Esophagus squamous epithelium (tissue), 5 donors: ENCODE measurements around the gene SLC7A14. TPM values are rescaled to one million over a fixed set of nuclear protein-coding genes. Genes with fewer than 3 reads are reported as not detected.
A peak's percentile ranks its signal among the peaks of the same experiment; 100 is the strongest.

Source experiments
- DNase-seq: peaks from one replicate; lab custom pipeline; 2025; lab: John Stamatoyannopoulos, UW
- H3K27ac ChIP-seq, 4 donors: fragments of 200-600 bp; sonication (generic); one replicate each; pipeline ENCODE4 v1.5.1; 2016 to 2019; ENCODE audit warnings: mild to moderate bottlenecking in 1 of 4
- H3K27me3 ChIP-seq, 4 donors: fragments of 200-600 bp; sonication (generic); 1 replicate in 3 of 4; 2 replicates in 1 of 4; pipeline versions ENCODE4 v1.5.1 to v1.6.0; 2017 to 2021; ENCODE audit warnings: antibody characterized with exemption in 1 of 4
- H3K36me3 ChIP-seq, 3 donors: fragments of 200-600 bp; sonication (generic); one replicate each; pipeline ENCODE4 v1.5.1; 2016 to 2019
- H3K4me1 ChIP-seq, 3 donors: fragments of 200-600 bp; sonication (generic); one replicate each; pipeline ENCODE4 v1.5.1; 2017 to 2019
- H3K4me3 ChIP-seq, 4 donors: fragments of 200-600 bp; sonication (generic); 1 replicate in 3 of 4; 2 replicates in 1 of 4; pipeline ENCODE4 v1.5.1; 2016 to 2019; ENCODE audit warnings: mild to moderate bottlenecking in 2 of 4, moderate library complexity in 1 of 4
- H3K9me3 ChIP-seq, 3 donors: fragments of 200-600 bp; sonication (generic); one replicate each; pipeline ENCODE4 v1.5.1; 2016 to 2019
- CTCF ChIP-seq, 6 experiments: fragments of 450-650 bp in 4 of 6; fragments of 200-600 bp in 2 of 6; sonication (generic) in 2 of 6; IDR thresholded peaks; one replicate each; pipeline ENCODE4 v1.5.1; 2016 to 2019; ENCODE audit warnings: antibody characterized with exemption in 6 of 6, mild to moderate bottlenecking in 4 of 6, moderate library complexity in 4 of 6
- POLR2A ChIP-seq, 4 donors: fragments of 450-650 bp; IDR thresholded peaks; one replicate each; pipeline ENCODE4 v1.6.1; 2017; ENCODE audit warnings: antibody characterized with exemption in 4 of 4, mild to moderate bottlenecking in 4 of 4, moderate library complexity in 3 of 4
- WGBS, 2 donors: methylation state at CpG; one replicate each; pipeline ENCODE4 v1.1.5; 2018; 5-methylcytosine and 5-hydroxymethylcytosine counted together
- intact Hi-C: fragments of 100-400 bp; cut with DNase I; formaldehyde crosslinking; loops from one replicate; pipeline ENCODE4 v1.15.0; 2022
- total RNA-seq, 4 donors: library from RNA; depleted of rRNA; stranded (reverse); fragments of >200 nt; gene quantifications; one replicate each; pipeline ENCODE4 v1.1.0, GENCODE V29; 2016
- donor health status: DM: yes; HTN: yes; CAD: no.

The SLC7A14 gene
- total RNA-seq, 4 donors from 2014 or later, result under 0.01 TPM; not detected in 3

DNA sequence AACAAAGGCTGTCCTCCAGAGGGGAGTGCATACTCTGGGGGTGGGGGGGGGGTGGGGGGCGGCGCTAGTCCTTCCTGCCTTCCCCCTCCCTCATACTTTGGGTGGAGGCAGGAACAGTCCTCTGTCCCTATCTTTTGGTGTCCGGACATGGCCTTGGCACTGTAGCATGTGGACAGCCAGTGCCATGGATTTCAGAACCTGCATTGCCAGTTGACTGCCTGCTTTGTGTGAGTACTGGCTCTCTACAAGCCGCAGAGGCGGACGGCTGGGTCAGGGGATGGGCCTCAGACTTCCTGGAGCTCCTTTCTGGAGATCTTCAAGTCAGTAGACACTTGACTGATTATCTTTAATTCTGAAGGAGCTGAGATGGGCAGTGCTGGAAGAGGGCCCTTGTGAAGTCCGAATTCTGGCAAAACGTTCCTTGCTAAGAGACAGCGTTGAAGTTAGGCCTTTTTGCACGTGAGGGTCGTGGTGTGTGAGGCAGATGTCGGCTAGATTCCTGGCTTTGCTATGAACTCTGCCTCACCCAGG, 164.7 kb downstream of the SLC7A14 start:
- no peaks in the 10 kb centered on the region for H3K36me3 ChIP-seq
- H3K9me3 ChIP-seq, result no peaks in the 10 kb centered on the region
- no peak for TF ChIP-seq POLR2A (IDR thresholded peaks at IDR 0.05)
- no peak for TF ChIP-seq CTCF (IDR thresholded peaks at IDR 0.05)
- intact Hi-C loops, result no loop called here
- 63 to 77% methylated on average over 8 to 11 of the region's 12 CpGs for WGBS, 2 donors
- H3K4me3 ChIP-seq, result peak overlapping the region in 2 of 4 donors; percentile 51 to 67
- H3K27me3 ChIP-seq, result peaks cover 0 to 53% (median 4%) of the 10 kb centered on the region in 4 donors
- peak overlapping the region in 3 of 4 donors; percentile 63 to 87 (median 78) for H3K27ac ChIP-seq
- H3K4me1 ChIP-seq, result peaks cover 3 to 31% (median 7%) of the 10 kb centered on the region in 3 donors
- DNase-seq, result no peak

DNA sequence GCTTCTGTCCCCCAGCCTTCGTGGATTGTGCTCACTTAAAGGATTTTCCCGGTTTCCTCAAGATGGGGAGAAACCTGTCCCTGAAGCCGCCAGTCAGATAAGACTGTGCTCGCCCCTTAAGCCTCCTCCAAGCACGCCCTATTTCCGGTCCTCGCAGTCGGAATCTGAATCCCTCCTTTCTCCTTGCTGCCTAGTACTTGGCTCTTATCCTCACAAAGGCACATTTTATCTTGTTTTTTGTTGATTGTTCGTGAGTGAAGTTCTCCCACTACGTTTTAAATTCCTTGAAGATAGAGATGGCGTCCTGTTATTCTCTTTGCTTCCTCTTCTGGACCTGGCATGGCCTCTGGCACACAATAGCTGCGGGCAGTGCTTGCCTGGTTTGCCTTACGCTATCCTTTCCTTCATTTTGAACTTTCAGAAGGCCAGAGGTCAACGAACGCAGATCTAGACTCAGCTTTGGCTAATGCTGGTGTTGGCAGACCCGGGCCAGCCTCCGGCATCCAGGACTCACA, 165.5 kb downstream of the SLC7A14 start:
- peaks cover 3 to 27% (median 7%) of the 10 kb centered on the region in 3 donors for H3K4me1 ChIP-seq
- WGBS, 2 donors, result 55 to 59% methylated on average over 13 to 17 of the region's 17 CpGs
- peaks cover 0 to 53% (median 4%) of the 10 kb centered on the region in 4 donors for H3K27me3 ChIP-seq
- no peaks in the 10 kb centered on the region for H3K36me3 ChIP-seq
- intact Hi-C loops, result no loop called here
- peak overlapping the region in 3 of 4 donors; percentile 42 to 67 (median 51) for H3K4me3 ChIP-seq
- no peaks in the 10 kb centered on the region for H3K9me3 ChIP-seq
- peak overlapping the region; percentile 39 to 87 (median 70) for H3K27ac ChIP-seq
- no peak for DNase-seq
- no peak for TF ChIP-seq POLR2A (IDR thresholded peaks at IDR 0.05)
- TF ChIP-seq CTCF (IDR thresholded peaks at IDR 0.05), result no peak

GRCh38 chr3:170419557-170420087, 166.3 kb downstream of the SLC7A14 start:
- 3 to 20% methylated on average over 2 to 6 of the region's 58 CpGs for WGBS, 2 donors
- no peak for TF ChIP-seq CTCF (IDR thresholded peaks at IDR 0.05)
- TF ChIP-seq POLR2A (IDR thresholded peaks at IDR 0.05), result peak in 1 of 4 donors; percentile 23
- DNase-seq, result no peak
- H3K27me3 ChIP-seq, result peaks cover 0 to 53% (median 4%) of the 10 kb centered on the region in 4 donors
- H3K4me1 ChIP-seq, result peaks cover 3 to 26% (median 7%) of the 10 kb centered on the region in 3 donors
- no peaks in the 10 kb centered on the region for H3K9me3 ChIP-seq
- H3K27ac ChIP-seq, result peak overlapping the region; percentile 39 to 87 (median 70)
- intact Hi-C loops, result loop anchor here (5.0 kb wide), 1 partner anchor 393 kb away; no protein-coding TSS in a partner anchor
- H3K4me3 ChIP-seq, result peak overlapping the region; percentile 26 to 67 (median 46)
- H3K36me3 ChIP-seq, result no peaks in the 10 kb centered on the region

DNA sequence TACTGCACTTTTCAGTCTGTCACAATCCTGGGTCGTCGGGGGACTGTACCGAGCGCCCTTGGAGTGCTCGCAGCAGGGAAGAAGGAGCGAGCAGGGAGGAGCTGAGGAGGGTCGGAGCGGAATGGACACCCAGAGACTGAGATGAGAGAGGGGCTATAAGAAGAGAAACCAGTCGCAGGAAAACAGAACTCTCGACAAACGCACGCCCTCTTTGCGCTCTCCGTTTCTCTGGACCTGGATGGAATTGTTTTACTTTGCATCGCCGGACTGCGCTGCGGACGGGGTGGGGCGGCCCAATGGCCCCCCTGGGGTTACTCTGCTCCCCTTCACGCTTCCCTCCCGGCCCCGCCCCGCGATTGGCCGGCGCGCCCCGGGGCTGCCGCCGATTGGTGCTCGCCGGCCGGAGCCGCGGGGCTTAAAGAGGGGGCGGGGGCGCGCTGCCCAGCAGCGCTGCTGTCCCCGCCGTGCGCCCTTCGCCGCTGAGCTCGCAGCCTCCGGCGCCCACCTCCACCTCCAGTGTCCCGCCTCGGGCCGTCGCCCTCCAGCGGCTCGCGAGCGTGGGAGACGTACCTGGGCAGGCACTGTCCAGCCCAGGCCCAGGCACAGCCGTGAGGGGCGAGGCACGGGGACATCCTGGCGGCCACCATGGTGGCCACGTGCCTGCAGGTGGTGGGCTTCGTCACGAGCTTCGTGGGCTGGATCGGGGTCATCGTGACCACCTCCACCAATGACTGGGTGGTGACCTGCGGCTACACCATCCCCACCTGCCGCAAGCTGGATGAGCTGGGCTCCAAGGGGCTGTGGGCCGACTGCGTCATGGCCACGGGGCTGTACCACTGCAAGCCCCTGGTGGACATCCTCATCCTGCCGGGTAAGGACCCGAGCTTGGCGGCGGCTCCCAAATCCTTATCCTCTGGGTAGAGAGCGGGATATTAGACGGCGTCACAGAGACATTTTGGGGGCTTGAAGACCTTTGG, 167.2 kb downstream of the SLC7A14 start, which contains the start of gene CLDN11:
CLDN11 (plus strand) TSS at position 447 of the 977 bp plus-strand sequence; CDS start at position 646, 199 bp downstream.
- Histone ChIP-seq H3K9me3 (no peaks in the 10 kb centered on the region), H3K27ac (peak within 1 kb of the TSS; percentile 39 to 87 (median 70)), H3K4me3 (peak within 1 kb of the TSS; percentile 26 to 67 (median 46)), H3K36me3 (no peaks in the 10 kb centered on the region), H3K4me1 (peaks cover 3 to 31% (median 7%) of the 10 kb centered on the region in 3 donors), H3K27me3 (peaks cover 0 to 53% (median 4%) of the 10 kb centered on the region in 4 donors)
- TF ChIP-seq CTCF (IDR thresholded peaks at IDR 0.05), result no peak
- TF ChIP-seq POLR2A (IDR thresholded peaks at IDR 0.05), result peak in 2 of 4 donors; percentile 11 to 45
- 13 to 14% methylated on average over 14 to 16 of the region's 79 CpGs for WGBS, 2 donors
- intact Hi-C loops, result loop anchor here (5.0 kb wide), 1 partner anchor 394 kb away; no protein-coding TSS in a partner anchor
- DNase-seq, result no peak
